Ishikawa (cell line): Measurements from ENCODE around the gene PRUNE2.

Source experiments
- CEBPB ChIP-seq: IDR thresholded peaks from 2 replicates; pipeline ENCODE4 v1.6.1; 2012
- EP300 ChIP-seq: IDR thresholded peaks from 2 replicates; pipeline ENCODE4 v1.6.1; 2012; ENCODE audit warnings: borderline replicate concordance
- FOXM1 ChIP-seq: IDR thresholded peaks from 2 replicates; pipeline ENCODE4 v1.6.1; 2012; ENCODE audit warnings: low read depth, borderline replicate concordance
- MAX ChIP-seq: IDR thresholded peaks from 2 replicates; pipeline ENCODE4 v1.6.1; 2012
- RAD21 ChIP-seq: IDR thresholded peaks from 2 replicates; pipeline ENCODE4 v1.6.1; 2012; ENCODE audit warnings: low read depth
- REST ChIP-seq: IDR thresholded peaks from 2 replicates; pipeline ENCODE4 v1.6.1; 2012; ENCODE audit warnings: low read depth, mild to moderate bottlenecking
- TAF1 ChIP-seq: IDR thresholded peaks from 2 replicates; pipeline ENCODE4 v1.6.1; 2012; ENCODE audit warnings: low read depth, mild to moderate bottlenecking
- TCF12 ChIP-seq: IDR thresholded peaks from 2 replicates; pipeline ENCODE4 v1.6.1; 2012; ENCODE audit warnings: low read depth
- TEAD4 ChIP-seq: IDR thresholded peaks from 2 replicates; pipeline ENCODE4 v1.6.1; 2012
- YY1 ChIP-seq: IDR thresholded peaks from 2 replicates; pipeline ENCODE4 v1.6.1; 2012; ENCODE audit warnings: low read depth

GRCh38 chr9:76637416-76637815 is 268.5 kb downstream of the PRUNE2 start:
- no peak for TF ChIP-seq FOXM1
- TF ChIP-seq RAD21 = no peak
- no peak for TF ChIP-seq REST
- no peak for TF ChIP-seq TEAD4
- TF ChIP-seq YY1 = no peak
- no peak for TF ChIP-seq CEBPB
- no peak for TF ChIP-seq MAX
- TF ChIP-seq TCF12 = no peak
- TF ChIP-seq EP300 = no peak
- TF ChIP-seq TAF1 = no peak
